ENCODE measurements around the gene MCTP1. TPM values are rescaled to one million over a fixed set of nuclear protein-coding genes. Genes with fewer than 3 reads are reported as not detected.

Gene MCTP1
- total RNA-seq, 1 donor from 2014 or later: 12.8 TPM

GRCh38 chr5:95237324-95237723 is 47.6 kb downstream of the MCTP1 start:
- Histone ChIP-seq H3K4me3 (no peak overlapping the region), H3K27ac (no peak overlapping the region), H3K4me1 (no peaks in the 10 kb centered on the region), H3K27me3 (no peaks in the 10 kb centered on the region), H3K9me3 (no peaks in the 10 kb centered on the region), H3K36me3 (no peaks in the 10 kb centered on the region)
- no peak for DNase-seq (ENCODE audit: extremely low spot score in 2 of 2)
- intact Hi-C loops (cut with DNase I): no loop called here
- TF ChIP-seq POLR2AphosphoS5 (IDR thresholded peaks at IDR 0.05; ENCODE audit: insufficient read depth in 1 of 2, low read depth in 1 of 2) (no peak), CTCF (IDR thresholded peaks at IDR 0.05) (no peak), POLR2A (IDR thresholded peaks at IDR 0.05) (no peak)

- Histone ChIP-seq H3K4me1 (no peaks in the 10 kb centered on the region), H3K27me3 (no peaks in the 10 kb centered on the region), H3K36me3 (no peaks in the 10 kb centered on the region), H3K9me3 (no peaks in the 10 kb centered on the region), H3K4me3 (no peak overlapping the region), H3K27ac (no peak overlapping the region)
- intact Hi-C loops (cut with DNase I): no loop called here
- TF ChIP-seq POLR2AphosphoS5 (IDR thresholded peaks at IDR 0.05; ENCODE audit: insufficient read depth in 1 of 2, low read depth in 1 of 2) (no peak), CTCF (IDR thresholded peaks at IDR 0.05) (no peak), POLR2A (IDR thresholded peaks at IDR 0.05) (no peak)
- no peak for DNase-seq (ENCODE audit: extremely low spot score in 2 of 2)
Measured at GRCh38 chr5:95235439-95235982, 49.4 kb downstream of the MCTP1 start.

GRCh38 chr5:95229646-95230045 is 55.2 kb downstream of the MCTP1 start:
- intact Hi-C loops (cut with DNase I): no loop called here
- Histone ChIP-seq H3K4me1 (no peaks in the 10 kb centered on the region), H3K27ac (no peak overlapping the region), H3K4me3 (no peak overlapping the region), H3K27me3 (no peaks in the 10 kb centered on the region), H3K9me3 (no peaks in the 10 kb centered on the region), H3K36me3 (no peaks in the 10 kb centered on the region)
- no peak for DNase-seq (ENCODE audit: extremely low spot score in 2 of 2)
- TF ChIP-seq CTCF (IDR thresholded peaks at IDR 0.05) (no peak), POLR2AphosphoS5 (IDR thresholded peaks at IDR 0.05; ENCODE audit: insufficient read depth in 1 of 2, low read depth in 1 of 2) (no peak), POLR2A (IDR thresholded peaks at IDR 0.05) (no peak)

GRCh38 chr5:95224701-95225459 is 60.0 kb downstream of the MCTP1 start:
- intact Hi-C loops (cut with DNase I): no loop called here
- TF ChIP-seq CTCF (IDR thresholded peaks at IDR 0.05) (no peak), POLR2A (IDR thresholded peaks at IDR 0.05) (no peak), POLR2AphosphoS5 (IDR thresholded peaks at IDR 0.05; ENCODE audit: insufficient read depth in 1 of 2, low read depth in 1 of 2) (no peak)
- H3K9me3 ChIP-seq: no peaks in the 10 kb centered on the region
- no peaks in the 10 kb centered on the region for H3K36me3 ChIP-seq
- no peak overlapping the region for H3K4me3 ChIP-seq
- H3K27me3 ChIP-seq: no peaks in the 10 kb centered on the region
- no peak for DNase-seq (ENCODE audit: extremely low spot score in 2 of 2)
- no peak overlapping the region for H3K27ac ChIP-seq
- H3K4me1 ChIP-seq: no peaks in the 10 kb centered on the region

Measured in vagina (tissue), 2 donors.